HEK293 (cell line): ENCODE results near the gene ACAN.

ENCODE experiments used
- BCL11A ChIP-seq: fragments of 450-650 bp; formaldehyde crosslinking; IDR thresholded peaks from 2 replicates; pipeline ENCODE4 v1.5.1; 2016; ENCODE audit warnings: low read depth, missing biosample characterization, missing genetic modification characterization
- CTCF ChIP-seq: fragments of 450-650 bp; formaldehyde crosslinking; IDR thresholded peaks from 2 replicates; pipeline ENCODE4 v1.5.1; 2016; ENCODE audit warnings: missing biosample characterization, missing genetic modification characterization
- ZBTB21 ChIP-seq: fragments of 450-650 bp; formaldehyde crosslinking; IDR thresholded peaks from 2 replicates; pipeline ENCODE4 v1.5.1; 2017; ENCODE audit warnings: missing biosample characterization, missing genetic modification characterization
- ZBTB44 ChIP-seq: fragments of 450-650 bp; IDR thresholded peaks from 2 replicates; pipeline ENCODE4 v1.5.1; 2018; ENCODE audit warnings: missing biosample characterization, mild to moderate bottlenecking, missing genetic modification characterization
- ZFP37 ChIP-seq: fragments of 450-650 bp; formaldehyde crosslinking; IDR thresholded peaks from 2 replicates; pipeline ENCODE4 v1.5.1; 2016; ENCODE audit warnings: missing biosample characterization, missing genetic modification characterization
- ZNF184 ChIP-seq: fragments of 450-650 bp; IDR thresholded peaks from 2 replicates; pipeline ENCODE4 v1.5.1; 2018; ENCODE audit warnings: missing biosample characterization, mild to moderate bottlenecking, missing genetic modification characterization
- ZNF274 ChIP-seq, 2 experiments: fragments of 200-500 bp in 1 of 2; fragments of 450-650 bp in 1 of 2; sonication (Bioruptor generic) in 1 of 2; formaldehyde crosslinking in 1 of 2; IDR thresholded peaks; 2 replicates each; pipeline versions ENCODE4 v1.5.1 to v1.6.1; 2014 to 2016; ENCODE audit warnings: borderline replicate concordance in 1 of 2, inconsistent platforms in 1 of 2, low read length in 1 of 2, missing biosample characterization in 1 of 2, missing genetic modification characterization in 1 of 2
- ZNF37A ChIP-seq: fragments of 450-650 bp; IDR thresholded peaks from 2 replicates; pipeline ENCODE4 v1.5.1; 2018; ENCODE audit warnings: missing biosample characterization, missing genetic modification characterization
- ZNF558 ChIP-seq: fragments of 450-650 bp; formaldehyde crosslinking; IDR thresholded peaks from 2 replicates; pipeline ENCODE4 v1.5.1; 2016; ENCODE audit warnings: missing biosample characterization, missing genetic modification characterization
- ZNF580 ChIP-seq: fragments of 450-650 bp; formaldehyde crosslinking; IDR thresholded peaks from 2 replicates; pipeline ENCODE4 v1.5.1; 2016; ENCODE audit warnings: missing biosample characterization, missing genetic modification characterization
- ZNF639 ChIP-seq: fragments of 450-650 bp; formaldehyde crosslinking; IDR thresholded peaks from 2 replicates; pipeline ENCODE4 v1.5.1; 2016; ENCODE audit warnings: missing biosample characterization, missing genetic modification characterization

- TF ChIP-seq CTCF (tag by site-specific recombination): no peak
- no peak for TF ChIP-seq ZNF274 (IDR thresholded peaks at IDR 0.05; ENCODE audit: low read length)
- no peak for TF ChIP-seq ZNF274 (tag by site-specific recombination; IDR thresholded peaks at IDR 0.05; ENCODE audit: borderline replicate concordance)
- TF ChIP-seq ZFP37 (tag by site-specific recombination): no peak
- TF ChIP-seq ZNF558 (tag by site-specific recombination): no peak
- TF ChIP-seq ZBTB21 (tag by site-specific recombination): no peak
- no peak for TF ChIP-seq ZNF639 (tag by site-specific recombination)
- TF ChIP-seq ZNF184: no peak
- no peak for TF ChIP-seq ZNF580 (tag by site-specific recombination)
- TF ChIP-seq ZNF37A (tag by site-specific recombination): no peak
- no peak for TF ChIP-seq BCL11A (tag by site-specific recombination)
- TF ChIP-seq ZBTB44: no peak
Measured at GRCh38 chr15:88871313-88871712, 68.1 kb downstream of the ACAN start.
